T-helper 1 cell treated with Interleukin-12 subunit alpha and Interleukin-12 subunit beta and Interleukin-4 antibody, amounts not matched to agents 30 ng/mL and 1 ng/mL, for 36 hours (primary cell): ENCODE measurements around the gene APLP2. TPM values are rescaled to one million over a fixed set of nuclear protein-coding genes. Genes with fewer than 3 reads are reported as not detected.

Source experiments
- intact Hi-C: fragments of 100-400 bp; cut with micrococcal nuclease; formaldehyde crosslinking; loops from one replicate; pipeline ENCODE4 v1.15.1; 2024
- total RNA-seq: library from RNA; stranded (reverse); gene quantifications from 2 replicates; pipeline ENCODE4 v1.2.3, GENCODE V29; 2022

APLP2 gene
- total RNA-seq, 1 donor from 2014 or later, result 29.7 TPM

DNA sequence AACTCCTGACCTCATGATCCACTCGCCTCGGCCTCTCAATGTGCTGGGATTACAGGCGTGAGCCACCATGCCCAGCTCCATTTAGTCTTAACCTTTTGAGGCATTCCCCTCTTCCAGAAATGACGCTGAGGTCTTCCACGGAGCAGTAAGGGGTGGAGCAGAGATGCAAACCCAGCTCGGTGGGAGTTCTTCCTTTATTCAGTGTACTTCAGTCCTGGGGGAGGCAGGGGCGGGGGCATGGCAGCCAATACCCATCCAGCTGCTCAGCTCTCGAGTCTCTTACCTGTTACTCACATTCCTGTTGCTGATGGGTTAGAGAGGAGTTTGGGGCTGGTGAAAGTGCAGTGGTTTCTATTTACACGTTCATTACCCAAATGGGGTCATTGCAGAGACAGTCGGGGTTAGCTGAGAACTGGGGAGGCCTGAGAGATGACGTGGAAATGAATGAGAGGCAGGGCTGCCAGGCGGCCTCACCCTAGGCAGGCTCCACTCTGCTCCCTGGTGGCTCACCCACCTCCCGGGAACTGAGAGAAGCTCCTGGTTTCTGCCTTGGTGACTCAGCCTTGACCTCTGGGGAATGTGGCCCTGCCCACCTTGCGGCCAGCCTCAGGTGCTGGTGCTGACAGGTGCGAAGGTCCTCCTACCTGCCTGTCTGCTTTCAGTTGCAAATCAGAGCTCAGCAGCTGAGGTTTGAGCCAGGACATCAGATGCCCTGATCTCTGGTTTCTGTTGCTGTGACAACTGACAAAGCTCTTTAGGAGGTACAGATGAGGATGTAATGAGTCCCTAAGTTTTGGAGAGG, 76.5 kb downstream of the APLP2 start:
- intact Hi-C loops, result no loop called here

DNA sequence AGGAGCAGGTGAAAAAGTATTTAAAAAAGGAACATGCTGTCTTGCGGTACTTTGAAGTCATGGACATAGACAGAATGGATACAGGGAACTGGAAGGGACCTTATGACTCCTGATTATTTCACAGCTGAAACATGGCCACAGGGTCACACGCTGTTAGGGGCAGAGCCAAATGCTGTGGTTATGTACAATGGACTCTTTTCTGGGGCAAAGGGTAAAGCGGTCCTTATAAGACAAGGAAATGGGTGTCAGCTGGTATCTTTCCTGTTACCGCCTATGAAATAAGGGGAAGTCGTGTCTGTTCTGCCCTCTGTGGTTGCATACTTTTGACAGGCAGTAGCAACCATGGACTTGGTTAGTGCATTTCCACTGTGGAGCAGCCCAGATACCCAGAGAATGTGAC, 77.1 kb downstream of the APLP2 start:
- intact Hi-C loops, result no loop called here

DNA sequence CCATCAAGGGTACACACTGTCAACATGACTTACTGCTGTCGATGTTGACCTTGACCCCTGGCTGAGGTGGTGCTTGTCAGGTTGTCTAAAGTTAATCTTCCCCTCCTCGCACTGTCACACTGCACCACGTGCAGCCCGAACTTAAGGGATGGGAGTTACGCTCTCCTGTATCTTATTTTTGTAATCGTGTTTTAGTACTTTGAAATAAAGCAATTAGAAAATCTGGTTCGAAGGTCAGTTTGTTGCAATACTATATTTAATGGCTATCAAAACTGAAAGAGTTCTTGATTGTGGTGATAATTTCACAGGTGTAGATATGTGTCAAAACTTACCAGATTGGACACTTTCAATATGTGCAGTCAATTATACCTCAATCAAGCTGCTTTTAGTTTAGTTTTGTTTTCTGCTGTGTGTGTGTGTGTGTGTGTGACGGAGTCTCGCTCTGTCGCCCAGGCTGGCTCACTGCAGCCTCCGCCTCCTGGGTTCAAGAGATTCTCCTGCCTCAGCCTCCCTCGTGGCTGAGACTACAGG, 79.2 kb downstream of the APLP2 start:
- intact Hi-C loops, result no loop called here

DNA sequence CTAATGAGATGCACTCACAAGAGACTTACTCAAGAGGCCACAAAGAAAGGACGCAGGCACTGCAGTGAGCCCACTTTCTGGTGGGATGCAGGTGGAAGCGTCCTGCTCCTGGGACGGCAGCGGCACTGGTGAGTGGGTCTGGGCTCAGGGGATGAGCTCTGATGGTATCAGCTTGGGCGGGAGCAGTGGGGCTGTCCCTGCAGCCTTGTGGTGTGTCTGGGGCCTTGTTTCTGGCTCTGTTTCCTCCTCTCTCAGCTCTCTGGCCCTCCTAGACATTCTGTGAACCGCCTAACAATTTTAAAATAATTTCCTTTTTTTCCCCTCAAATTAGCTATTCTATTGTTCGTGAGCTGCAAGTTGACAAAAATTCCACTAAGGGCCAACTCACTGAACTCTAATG, 81.1 kb downstream of the APLP2 start:
- intact Hi-C loops, result no loop called here

DNA sequence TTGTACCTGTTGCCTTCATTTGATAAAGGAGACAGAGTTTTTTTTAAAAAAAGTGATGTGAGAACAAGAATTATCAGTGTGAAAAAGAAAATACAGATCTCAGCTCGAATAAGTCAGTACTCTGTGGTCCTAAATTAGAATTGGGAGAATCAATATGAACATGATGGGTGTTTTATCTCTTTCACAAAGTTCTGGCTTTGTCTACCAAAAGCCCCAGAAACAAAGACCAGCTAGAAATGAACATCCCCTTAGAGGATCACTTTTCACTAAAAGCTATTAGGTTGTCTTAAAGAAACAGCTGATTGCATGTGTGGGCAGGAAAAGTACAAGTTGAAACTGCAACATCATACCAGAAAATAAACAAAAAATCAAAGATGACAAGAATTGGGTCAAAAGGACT, 81.5 kb downstream of the APLP2 start:
- intact Hi-C loops, result no loop called here

DNA sequence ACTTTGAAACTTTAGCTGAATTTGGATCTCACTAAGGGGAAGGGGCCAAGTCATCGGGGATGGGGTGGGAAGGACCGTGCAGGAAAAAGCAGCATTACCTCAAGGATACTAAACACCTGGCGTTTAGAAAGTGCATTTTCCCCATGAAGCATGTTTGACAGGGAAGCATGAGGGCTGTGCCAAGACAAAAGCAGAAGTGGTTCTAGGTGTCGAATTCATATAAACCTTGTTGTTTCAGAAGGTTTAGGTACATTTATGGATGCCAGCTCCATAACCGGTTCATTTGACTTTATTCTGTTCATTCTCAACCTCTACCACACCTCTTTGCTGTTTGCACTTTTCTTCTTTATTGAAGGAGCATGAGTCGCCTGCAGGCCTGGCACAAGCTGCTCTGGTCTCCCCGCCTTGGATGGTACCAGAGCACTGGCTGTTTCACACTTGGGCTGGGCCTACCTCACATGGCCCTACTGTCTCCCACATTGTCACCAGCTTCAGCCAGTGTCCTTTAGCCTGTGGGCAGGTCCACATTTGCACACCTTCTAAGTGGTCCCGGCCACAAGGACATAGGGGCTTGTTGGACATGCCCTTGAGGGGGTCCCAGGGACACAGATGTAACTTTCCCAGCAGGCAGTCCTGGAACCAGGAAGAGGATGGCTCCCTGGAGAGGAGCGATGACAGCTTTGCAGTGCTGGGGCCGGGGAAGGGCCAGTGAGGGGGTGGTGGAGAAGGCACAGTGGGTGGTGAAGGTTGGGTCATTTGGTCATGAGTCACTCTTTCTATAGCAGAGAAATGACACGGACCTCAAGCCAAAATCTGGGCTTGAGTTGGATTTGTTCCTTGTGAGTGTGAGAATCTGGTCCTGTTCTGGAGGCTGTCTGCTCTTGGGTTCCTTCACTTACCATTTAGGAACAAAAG, 86.7 kb downstream of the APLP2 start:
- intact Hi-C loops, result no loop called here

DNA sequence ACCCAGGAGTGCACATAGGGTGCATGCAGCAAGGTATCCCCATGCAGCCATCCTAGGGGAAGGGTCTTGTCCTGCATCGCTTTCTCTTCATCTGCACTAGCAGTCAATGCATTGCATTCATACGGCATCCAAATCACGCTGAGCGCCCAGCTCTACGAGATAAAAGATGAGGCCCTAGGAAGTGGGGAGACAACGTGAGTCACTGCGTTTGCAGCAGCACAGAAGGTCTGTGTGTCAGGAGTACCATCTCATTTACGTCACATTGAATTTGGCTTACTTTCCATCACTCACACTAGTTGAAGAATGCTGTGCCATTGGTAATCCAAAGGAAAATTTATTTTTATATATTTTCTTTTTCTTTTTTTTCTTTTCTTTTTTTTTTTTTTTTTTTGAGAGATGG, 87.4 kb downstream of the APLP2 start:
- intact Hi-C loops, result no loop called here

DNA sequence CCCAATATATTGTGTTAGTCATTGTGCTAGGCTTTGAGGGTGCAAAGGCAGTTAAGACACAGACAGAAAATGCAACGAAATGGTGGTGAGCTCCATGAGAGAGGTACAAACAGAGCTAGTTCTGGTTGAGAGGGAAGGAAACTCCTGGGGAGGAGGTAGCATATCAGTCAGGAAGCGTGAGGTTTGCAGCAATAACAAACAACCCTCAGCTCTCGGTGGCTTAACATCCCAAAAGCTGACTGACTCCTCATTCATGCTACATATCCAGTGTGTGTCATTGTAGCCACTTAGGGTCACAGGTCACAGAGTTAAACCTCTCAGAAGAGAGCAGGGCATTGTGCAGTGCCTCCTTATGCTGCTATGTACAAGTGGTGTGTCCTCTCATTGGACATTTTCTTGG, 88.1 kb downstream of the APLP2 start:
- intact Hi-C loops, result no loop called here

DNA sequence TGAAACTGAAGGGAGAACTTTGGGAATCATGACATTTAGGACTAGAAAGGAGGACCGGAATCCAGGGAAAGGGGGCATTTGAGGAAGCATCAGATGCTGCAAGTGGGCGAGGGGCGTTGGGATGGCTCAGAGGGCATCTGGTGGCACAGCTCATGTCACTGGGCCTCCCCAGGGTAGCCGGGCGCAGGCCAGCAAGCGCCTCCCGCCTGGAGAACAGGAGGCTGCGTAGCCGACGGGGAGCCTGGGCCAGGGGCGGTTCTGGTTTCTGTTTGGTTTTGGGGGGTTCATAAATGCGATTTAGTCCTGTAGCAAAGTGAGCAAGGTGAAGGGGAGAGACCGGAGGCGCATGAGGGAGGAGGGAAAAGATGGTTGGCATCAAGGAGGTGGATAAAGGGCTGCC, 89.4 kb downstream of the APLP2 start:
- intact Hi-C loops, result no loop called here

DNA sequence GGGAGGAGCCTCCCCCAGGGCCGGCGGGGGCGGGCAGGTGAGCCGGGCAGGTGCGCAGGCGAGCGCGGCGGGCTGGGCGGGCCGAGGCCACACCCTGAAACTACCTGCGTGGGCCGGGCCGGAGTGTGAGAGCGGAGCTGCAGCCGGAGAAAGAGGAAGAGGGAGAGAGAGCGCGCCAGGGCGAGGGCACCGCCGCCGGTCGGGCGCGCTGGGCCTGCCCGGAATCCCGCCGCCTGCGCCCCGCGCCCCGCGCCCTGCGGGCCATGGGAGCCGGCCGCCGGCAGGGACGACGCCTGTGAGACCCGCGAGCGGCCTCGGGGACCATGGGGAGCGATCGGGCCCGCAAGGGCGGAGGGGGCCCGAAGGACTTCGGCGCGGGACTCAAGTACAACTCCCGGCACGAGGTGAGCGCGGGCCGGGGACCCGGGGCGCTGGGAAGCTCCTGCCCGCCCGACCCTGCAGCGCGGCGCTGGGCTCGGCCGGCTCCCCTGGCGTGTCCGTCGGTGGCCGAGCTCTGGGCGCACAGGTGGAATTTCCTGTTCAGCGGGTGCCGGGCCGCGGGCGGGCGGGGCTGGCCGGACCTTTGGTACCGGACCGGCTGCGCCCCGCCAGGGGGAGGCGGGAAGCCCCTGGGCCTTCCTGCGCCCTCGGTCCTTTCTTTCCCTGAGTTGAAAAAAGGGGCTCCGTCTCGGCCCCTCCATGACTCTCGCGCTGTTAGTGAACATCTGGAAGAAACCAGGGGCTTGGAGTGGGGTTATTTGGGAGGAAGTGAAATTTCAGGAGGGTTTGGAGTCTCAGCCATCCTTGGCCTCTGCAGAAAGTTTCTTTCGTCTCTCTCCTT, 90.2 kb downstream of the APLP2 start, which contains the start of gene ST14:
TSS of gene ST14 (plus strand) at position 126 of the 841 bp plus-strand sequence. CDS start at position 324, 198 bp downstream.
- intact Hi-C loops, result no loop called here

DNA sequence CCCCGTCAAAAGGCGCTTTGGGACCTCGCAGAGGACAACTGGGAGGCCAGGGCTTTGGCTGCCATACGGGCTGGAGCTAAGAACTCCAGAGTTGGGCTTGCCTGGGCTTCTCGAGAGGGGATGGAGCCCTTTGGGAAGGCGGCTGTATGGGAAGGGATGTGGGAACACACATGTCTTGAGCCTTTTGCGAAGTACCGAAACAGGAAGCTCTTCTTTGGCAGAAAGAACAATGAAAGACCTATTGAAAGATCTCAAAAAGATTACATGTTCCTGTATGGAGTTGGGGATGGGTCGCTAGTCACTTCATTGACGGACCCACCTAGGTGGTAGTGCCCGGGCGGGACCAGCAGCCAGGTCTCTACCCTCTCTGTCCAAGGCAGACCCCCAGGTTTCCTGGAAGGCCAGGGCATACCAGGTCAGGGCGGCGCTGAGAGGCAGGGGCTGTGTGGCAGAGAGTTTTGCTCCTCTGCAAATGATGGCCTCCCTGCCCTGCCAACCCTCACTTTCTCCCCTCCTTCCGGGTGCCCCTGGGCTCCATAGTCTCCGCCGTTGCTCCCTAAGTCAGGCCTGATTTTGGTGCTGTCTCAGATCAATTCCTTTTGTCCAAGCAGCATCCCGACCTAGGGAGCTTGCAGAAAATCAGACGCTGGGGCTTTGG, 90.9 kb downstream of the APLP2 start:
- intact Hi-C loops, result no loop called here

DNA sequence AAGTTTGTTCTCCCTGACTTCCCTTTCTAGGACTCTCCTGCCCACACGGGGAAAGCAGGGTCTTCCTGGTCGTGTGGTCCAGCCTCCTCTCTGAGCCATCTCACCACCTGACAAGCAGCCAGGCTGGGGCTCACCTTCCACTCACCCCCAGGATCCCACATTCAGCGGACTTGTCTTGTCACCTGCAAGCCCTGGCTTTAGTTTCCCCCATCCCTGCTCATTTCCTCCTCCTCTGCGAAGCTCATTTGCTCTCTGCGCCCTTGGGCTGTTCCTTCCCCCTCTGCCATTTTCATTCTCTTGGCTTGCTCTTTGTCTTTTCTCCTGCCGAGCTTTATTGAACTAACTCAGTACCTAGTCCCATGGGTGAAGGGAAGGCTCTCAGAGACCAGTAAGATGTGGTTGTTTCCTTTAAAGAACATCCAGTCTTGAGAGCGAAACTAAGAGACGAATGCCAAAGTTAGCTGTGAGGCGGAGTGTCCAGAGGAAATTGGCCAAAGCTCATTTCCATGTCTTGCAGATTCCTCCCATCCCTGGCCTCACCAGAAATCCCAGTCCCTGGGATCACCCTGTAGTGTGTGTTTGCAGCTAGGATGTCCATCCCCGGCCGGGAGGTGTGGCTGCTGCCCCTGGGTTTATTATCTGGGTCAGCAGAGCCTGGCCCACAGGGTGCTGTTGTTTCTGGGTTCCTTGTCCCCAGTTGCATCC, 91.9 kb downstream of the APLP2 start:
- intact Hi-C loops, result no loop called here

DNA sequence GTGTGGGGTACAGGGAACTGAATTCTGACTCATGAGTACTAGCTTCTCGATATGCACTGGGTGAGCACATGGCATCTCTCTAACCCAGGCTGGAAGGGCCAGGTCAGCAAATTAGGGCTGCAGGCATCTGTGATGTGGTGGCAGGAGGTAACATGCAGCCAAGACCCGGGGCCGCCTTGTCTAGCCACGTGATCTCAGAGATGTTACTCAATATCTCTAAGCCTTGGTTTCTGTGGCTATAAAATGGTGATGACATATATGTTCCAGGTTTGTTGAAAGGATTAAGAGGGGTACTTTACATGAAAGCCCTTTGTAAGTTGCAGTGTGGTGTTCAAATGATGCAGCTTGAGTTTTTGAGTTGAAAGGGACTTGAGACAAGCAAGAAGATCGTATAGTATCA, 93.0 kb downstream of the APLP2 start:
- intact Hi-C loops, result no loop called here

DNA sequence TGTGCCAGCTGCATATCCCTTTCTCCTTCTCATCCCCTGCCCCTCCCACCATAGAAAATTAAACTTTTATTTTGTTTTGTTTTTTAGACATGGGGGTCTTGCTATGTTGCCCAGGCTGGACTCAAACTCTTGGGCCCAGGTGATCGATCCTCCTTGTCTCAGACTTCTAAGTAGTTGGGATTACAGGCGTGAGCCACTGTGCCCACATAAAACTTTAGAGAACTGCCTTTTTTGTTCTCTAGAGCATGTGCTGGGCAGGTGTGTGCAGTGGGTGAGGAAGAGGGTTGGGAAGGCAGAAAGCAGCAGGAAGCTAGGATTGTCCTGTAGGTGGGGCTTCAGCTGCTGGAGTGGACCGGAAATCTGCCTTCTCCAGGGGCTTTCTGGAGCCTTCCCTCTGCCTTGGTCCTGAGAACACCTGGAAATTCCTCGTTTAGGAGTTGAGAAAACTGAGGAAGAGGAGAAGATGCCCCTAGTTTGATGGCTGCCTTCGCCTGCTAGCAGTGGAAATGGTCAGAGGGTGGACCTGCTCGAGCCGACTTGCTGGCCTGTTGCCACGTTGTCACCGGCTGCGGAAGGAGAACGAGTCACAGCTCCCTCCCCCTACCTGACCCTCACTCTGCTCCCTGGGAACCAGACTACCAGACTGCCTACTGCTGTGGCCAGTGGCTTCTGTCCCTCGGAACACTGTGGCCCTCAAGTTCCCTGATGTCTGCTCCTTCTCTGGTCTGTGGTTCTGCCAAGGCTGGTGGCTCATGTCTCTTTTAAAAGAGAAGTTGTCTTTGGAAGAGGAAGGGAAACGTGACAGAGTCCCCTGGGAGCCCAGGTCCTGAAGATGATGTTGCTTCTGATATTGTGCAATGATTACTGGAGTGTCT, 93.9 kb downstream of the APLP2 start:
- intact Hi-C loops, result no loop called here

DNA sequence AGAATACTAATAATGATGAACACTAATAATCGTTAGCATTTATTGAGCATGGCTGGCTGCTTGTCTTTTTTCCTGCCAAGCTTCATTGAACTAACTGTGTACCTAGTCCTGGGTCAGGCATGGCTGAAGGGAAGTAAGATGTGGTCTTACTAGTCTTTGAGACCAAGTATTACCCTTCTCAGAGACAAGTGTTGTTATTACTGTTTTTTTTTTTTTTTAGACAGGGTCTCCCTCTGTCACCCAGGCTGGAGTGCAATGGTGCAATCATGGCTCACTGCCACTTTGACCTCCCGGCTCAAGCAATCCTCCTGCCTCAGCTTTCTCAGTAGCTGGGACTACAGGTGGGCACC, 94.5 kb downstream of the APLP2 start:
- intact Hi-C loops, result no loop called here

DNA sequence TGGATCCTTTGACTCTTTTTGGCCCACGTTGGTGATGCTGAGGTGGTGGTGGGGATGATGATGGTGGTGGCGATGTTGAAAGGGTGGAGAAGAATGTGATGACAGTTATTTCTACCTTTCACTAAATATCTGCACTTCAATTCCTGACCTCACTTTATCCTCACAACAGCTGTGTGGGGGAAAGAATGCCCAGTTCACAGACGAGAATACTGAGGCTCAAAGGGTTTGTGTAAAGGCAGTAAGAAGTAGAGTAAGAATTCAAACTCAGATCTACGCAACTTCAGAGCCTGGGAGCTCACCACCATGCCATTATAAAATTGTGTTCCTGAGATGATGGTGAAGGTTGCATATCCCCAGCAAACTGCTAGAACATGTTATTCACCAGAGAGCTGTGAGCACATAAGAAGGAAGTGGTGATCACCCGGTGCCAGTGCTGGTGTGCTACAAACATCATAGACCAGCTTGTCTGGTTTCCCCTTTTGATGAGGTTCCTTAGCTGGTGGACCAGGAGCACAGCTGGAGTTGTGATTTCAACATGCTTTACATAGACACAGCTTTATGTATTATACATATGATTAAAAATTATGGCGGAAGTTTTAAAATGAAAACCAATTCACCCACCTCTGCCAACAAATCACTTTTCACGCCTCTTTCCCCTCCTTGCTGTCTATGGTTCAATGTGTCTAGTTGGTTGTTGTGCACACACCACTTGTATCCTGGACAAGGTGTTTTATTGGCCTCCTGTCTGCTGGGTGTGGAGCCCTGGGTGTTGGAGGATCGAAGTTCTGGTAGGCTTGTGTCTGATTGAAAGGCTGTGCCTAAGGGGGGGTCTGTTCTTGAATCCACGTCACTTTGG, 96.1 kb downstream of the APLP2 start:
- intact Hi-C loops, result no loop called here

DNA sequence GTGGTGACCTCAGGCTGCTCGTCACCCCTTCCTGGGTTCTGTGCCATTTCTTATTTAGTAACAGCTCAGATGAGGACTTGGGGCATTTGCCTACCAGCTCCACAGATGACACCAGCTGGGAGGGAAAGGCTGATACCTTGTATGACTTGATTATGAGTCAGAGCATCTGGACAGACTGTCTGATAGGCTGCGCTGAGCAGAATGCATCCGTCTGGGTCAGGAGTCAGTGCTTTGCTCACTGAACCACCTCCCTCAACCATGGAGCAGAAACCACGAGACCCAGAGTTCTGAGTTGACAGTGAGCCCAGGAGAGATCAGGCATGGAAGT, 96.7 kb downstream of the APLP2 start:
- intact Hi-C loops, result no loop called here

DNA sequence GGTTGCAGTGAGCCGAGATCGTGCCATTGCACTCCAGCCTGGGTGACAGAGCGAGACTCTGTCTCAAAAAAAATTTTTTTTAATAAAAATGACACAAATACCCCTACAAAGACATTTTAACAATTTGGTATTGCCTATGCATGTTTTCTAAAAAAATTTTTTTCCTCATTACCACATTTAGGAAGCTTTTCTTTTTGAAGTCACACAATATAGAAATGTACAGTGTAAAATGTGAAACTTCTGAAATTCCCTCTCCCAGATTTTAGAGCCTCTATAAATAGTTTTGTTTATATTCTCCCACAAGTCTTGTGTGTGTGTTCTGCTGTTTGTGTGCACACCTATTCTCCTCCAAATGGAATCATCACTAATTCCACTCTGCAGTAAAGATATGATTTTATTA, 97.5 kb downstream of the APLP2 start:
- intact Hi-C loops, result no loop called here
